ENCODE measurements around the gene NECTIN4.

DNA sequence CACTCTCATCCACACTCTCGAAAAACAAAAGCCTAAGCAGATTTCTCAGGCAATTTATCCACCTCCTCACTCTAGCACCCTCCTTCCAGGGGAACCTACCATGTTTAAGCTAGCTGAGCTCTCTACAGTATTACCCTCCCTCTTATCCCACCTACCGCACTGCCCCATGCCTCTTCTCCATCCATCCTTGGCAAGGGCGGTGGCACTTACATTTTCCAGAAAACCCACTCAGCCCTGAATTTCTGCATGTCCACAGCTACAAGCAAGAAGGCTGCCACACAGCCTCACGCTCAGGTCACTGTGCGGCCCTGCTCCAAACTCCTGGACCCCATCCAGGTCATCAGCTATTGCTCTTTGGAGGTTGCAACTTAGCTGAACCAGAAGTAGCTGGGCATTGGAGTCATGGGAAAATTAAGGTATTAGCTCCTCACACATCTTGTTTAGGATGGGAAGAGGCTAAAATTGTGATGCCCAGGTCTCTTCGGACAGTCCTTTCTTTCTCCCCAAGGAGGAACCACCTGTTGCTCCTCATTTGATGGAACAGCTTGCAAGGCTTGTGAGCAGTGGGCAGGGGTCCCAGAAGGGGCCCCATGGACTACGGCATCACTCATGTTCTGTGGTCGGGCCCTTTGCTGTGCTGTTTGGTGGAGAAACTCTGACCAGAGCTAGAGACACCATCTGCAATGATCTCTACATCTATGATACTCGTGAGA is 9.9 kb upstream of the NECTIN4 start:
- no peak for TF ChIP-seq EZH2 (IDR thresholded peaks at IDR 0.05; ENCODE audit: low read depth)
- TF ChIP-seq, protein P1, sequence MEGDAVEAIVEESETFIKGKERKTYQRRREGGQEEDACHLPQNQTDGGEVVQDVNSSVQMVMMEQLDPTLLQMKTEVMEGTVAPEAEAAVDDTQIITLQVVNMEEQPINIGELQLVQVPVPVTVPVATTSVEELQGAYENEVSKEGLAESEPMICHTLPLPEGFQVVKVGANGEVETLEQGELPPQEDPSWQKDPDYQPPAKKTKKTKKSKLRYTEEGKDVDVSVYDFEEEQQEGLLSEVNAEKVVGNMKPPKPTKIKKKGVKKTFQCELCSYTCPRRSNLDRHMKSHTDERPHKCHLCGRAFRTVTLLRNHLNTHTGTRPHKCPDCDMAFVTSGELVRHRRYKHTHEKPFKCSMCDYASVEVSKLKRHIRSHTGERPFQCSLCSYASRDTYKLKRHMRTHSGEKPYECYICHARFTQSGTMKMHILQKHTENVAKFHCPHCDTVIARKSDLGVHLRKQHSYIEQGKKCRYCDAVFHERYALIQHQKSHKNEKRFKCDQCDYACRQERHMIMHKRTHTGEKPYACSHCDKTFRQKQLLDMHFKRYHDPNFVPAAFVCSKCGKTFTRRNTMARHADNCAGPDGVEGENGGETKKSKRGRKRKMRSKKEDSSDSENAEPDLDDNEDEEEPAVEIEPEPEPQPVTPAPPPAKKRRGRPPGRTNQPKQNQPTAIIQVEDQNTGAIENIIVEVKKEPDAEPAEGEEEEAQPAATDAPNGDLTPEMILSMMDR (conservative IDR thresholded peaks at IDR 0.05): no peak
